Trophoblast cell (in vitro differentiated cells and primary cell): ENCODE measurements around the gene BACE2.

Source experiments
- DNase-seq, 2 donors: peaks; one replicate each; pipeline ENCODE4 v3.0.0-alpha.2; 2016
- H2AFZ ChIP-seq: 2 replicates; pipeline ENCODE4 v1.6.1; 2013; ENCODE audit warnings: low read length, moderate library complexity, mild to moderate bottlenecking; ENCODE audit not compliant: insufficient read depth, poor library complexity
- H2AK5ac ChIP-seq: 2 replicates; pipeline ENCODE4 v1.6.1; 2013; ENCODE audit warnings: mild to moderate bottlenecking, low read length
- H2BK120ac ChIP-seq: 2 replicates; pipeline ENCODE4 v1.6.1; 2013; ENCODE audit warnings: low read length, mild to moderate bottlenecking, moderate library complexity; ENCODE audit not compliant: insufficient read depth, poor library complexity
- H2BK12ac ChIP-seq: 2 replicates; pipeline ENCODE4 v1.6.1; 2013; ENCODE audit warnings: mild to moderate bottlenecking, low read length, moderate library complexity
- H2BK5ac ChIP-seq: 2 replicates; pipeline ENCODE4 v1.6.1; 2013; ENCODE audit warnings: low read length, low read depth, moderate library complexity, mild to moderate bottlenecking; ENCODE audit not compliant: poor library complexity
- H3K14ac ChIP-seq: 2 replicates; pipeline ENCODE4 v1.6.1; 2013; ENCODE audit warnings: mild to moderate bottlenecking, low read length
- H3K18ac ChIP-seq: 2 replicates; pipeline ENCODE4 v1.6.1; 2013; ENCODE audit warnings: mild to moderate bottlenecking, low read length
- H3K23ac ChIP-seq: 2 replicates; pipeline ENCODE4 v1.6.1; 2013; ENCODE audit warnings: low read length
- H3K27ac ChIP-seq: 2 replicates; pipeline ENCODE4 v1.5.1; 2013; ENCODE audit warnings: low read depth, mild to moderate bottlenecking, inconsistent platforms, low read length, moderate library complexity
- H3K27me3 ChIP-seq: 2 replicates; pipeline ENCODE4 v1.6.1; 2013; ENCODE audit warnings: inconsistent platforms, mild to moderate bottlenecking, low read length, moderate library complexity; ENCODE audit not compliant: insufficient read depth
- H3K36me3 ChIP-seq, 2 experiments: 1 replicate in 1 of 2; 2 replicates in 1 of 2; pipeline ENCODE4 v1.6.1; 2013; ENCODE audit warnings: low read length in 2 of 2, mild to moderate bottlenecking in 2 of 2, moderate library complexity in 1 of 2; ENCODE audit not compliant: insufficient read depth in 2 of 2, control insufficient read depth in 1 of 2
- H3K4ac ChIP-seq: 2 replicates; pipeline ENCODE4 v1.6.1; 2013; ENCODE audit warnings: low read depth, mild to moderate bottlenecking, low read length, moderate library complexity
- H3K4me1 ChIP-seq, 2 experiments: 1 replicate in 1 of 2; 2 replicates in 1 of 2; pipeline ENCODE4 v1.6.1; 2013; ENCODE audit warnings: low read length in 2 of 2, mild to moderate bottlenecking in 2 of 2, moderate library complexity in 1 of 2; ENCODE audit not compliant: insufficient read depth in 2 of 2, control insufficient read depth in 1 of 2
- H3K4me2 ChIP-seq: 2 replicates; pipeline ENCODE4 v1.6.1; 2013; ENCODE audit warnings: inconsistent platforms, mild to moderate bottlenecking, low read length, moderate library complexity
- H3K4me3 ChIP-seq: 2 replicates; pipeline ENCODE4 v1.5.1; 2013; ENCODE audit warnings: mild to moderate bottlenecking, low read depth, low read length, inconsistent platforms
- H3K79me1 ChIP-seq: one replicate; pipeline ENCODE4 v1.6.1; 2013; ENCODE audit warnings: low read length
- H3K79me2 ChIP-seq: 2 replicates; pipeline ENCODE4 v1.6.1; 2013; ENCODE audit warnings: low read length, mild to moderate bottlenecking; ENCODE audit not compliant: control insufficient read depth, insufficient read depth, poor library complexity
- H3K9ac ChIP-seq: 2 replicates; pipeline ENCODE4 v1.6.1; 2013; ENCODE audit warnings: mild to moderate bottlenecking, low read length
- H3K9me3 ChIP-seq: 2 replicates; pipeline ENCODE4 v1.6.1; 2013; ENCODE audit warnings: low read depth, mild to moderate bottlenecking, control low read depth, inconsistent platforms, low read length; ENCODE audit not compliant: insufficient read depth
- H4K12ac ChIP-seq: 2 replicates; pipeline ENCODE4 v1.6.1; 2013; ENCODE audit warnings: low read depth, mild to moderate bottlenecking, low read length, moderate library complexity
- H4K8ac ChIP-seq: 2 replicates; pipeline ENCODE4 v1.6.1; 2013; ENCODE audit warnings: low read depth, mild to moderate bottlenecking, low read length, moderate library complexity
- H4K91ac ChIP-seq: one replicate; pipeline ENCODE4 v1.6.1; 2013; ENCODE audit warnings: low read depth, mild to moderate bottlenecking, low read length, moderate library complexity
- WGBS: extraction: QIAGEN DNeasy Blood & Tissue Kit; methylation state at CpG from one replicate; pipeline ENCODE4 v1.1.7; 2013; ENCODE audit warnings: missing lambda C conversion rate; ENCODE audit not compliant: insufficient read length, insufficient coverage; ENCODE audit errors: extremely low coverage; 5-methylcytosine and 5-hydroxymethylcytosine counted together

Gene BACE2

DNA sequence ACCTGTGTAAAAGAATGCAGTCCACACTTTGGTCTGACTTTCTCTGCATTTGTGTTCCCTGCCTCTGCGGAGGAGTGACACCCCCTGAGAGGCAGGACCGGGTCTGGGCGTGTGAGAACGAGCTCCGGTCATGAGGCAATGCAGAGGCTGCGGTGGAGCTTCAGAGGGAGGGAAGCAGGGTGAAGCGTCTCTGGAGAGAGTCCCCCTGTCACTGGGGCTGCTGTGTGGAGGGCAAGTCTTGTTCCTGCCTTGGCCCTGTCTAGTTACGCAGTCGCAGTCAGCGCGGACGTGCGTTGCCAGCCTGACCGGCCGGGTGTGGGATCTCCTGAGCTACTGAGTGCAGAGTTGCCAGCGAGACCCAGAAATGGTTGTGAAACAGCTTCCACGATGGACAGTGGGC is 48.5 kb downstream of the BACE2 start:
- Histone ChIP-seq H2BK12ac (no peak overlapping the region), H3K36me3 (no peaks in the 10 kb centered on the region), H2BK120ac (no peak overlapping the region), H3K18ac (no peak overlapping the region), H3K4ac (no peak overlapping the region), H3K14ac (peak overlapping the region; percentile 13), H3K4me1 (peaks cover 9 to 13% of the 10 kb centered on the region in 2 experiments), H3K4me3 (no peak overlapping the region), H2AK5ac (no peak overlapping the region), H4K8ac (no peak overlapping the region), H2AFZ (no peak overlapping the region), H3K79me2 (no peaks in the 10 kb centered on the region), H4K91ac (peak overlapping the region; percentile 28), H3K23ac (no peak overlapping the region), H3K9ac (no peak overlapping the region), H3K27ac (no peak overlapping the region), H2BK5ac (no peak overlapping the region), H4K12ac (no peak overlapping the region), H3K9me3 (no peaks in the 10 kb centered on the region), H3K79me1 (peaks cover 5% of the 10 kb centered on the region), H3K27me3 (no peaks in the 10 kb centered on the region), H3K4me2 (no peak overlapping the region)
- WGBS: no CpG with 5 or more reads among the region's 17 CpGs
- peak in 1 of 2 donors; percentile 31 for DNase-seq

DNA sequence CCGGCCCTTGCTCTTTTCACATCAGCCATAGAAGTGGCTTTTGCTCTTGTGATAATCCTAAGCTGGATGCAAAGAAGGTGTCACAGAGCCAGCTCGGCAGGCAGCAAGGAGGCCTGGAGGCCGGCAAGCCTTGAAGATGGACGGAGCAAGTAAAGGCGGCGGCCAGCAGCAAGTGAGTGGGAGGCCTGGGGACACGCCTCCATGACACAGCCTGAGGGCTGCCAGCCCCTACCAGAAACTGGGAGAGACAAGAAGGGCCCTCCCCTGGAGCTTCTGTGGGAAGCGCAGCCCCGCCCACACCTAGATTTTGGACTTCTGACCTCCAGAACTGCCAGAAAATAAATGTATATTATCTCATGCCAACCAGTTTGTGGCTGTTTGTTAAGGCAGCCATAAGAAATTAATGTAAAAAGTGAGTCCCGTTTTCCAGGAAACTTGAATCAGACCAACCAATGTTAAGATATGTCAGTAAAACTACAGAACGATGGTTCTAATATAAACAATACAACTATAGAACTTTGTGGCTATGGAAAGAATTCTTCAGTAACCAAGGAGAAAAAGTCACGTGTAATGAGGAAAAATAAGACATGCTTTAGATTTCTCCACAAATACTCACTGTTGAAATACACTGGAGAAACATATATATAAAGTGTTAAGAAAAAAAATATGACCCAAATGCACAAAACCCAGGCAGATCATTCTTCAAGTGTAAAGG is 49.9 kb downstream of the BACE2 start:
- Histone ChIP-seq H3K79me2 (no peaks in the 10 kb centered on the region), H3K36me3 (no peaks in the 10 kb centered on the region), H2BK120ac (peak overlapping the region; percentile 73), H2BK5ac (no peak overlapping the region), H3K27me3 (no peaks in the 10 kb centered on the region), H2AK5ac (no peak overlapping the region), H3K27ac (no peak overlapping the region), H3K4ac (no peak overlapping the region), H3K9me3 (no peaks in the 10 kb centered on the region), H3K9ac (no peak overlapping the region), H2AFZ (no peak overlapping the region), H3K14ac (no peak overlapping the region), H3K4me1 (peaks cover 9 to 13% of the 10 kb centered on the region in 2 experiments), H4K8ac (no peak overlapping the region), H4K12ac (no peak overlapping the region), H3K4me3 (no peak overlapping the region), H3K4me2 (no peak overlapping the region), H3K23ac (no peak overlapping the region), H4K91ac (no peak overlapping the region), H3K18ac (no peak overlapping the region), H3K79me1 (peaks cover 5% of the 10 kb centered on the region), H2BK12ac (no peak overlapping the region)
- no CpG with 5 or more reads among the region's 12 CpGs for WGBS
- DNase-seq: peak; percentile 76 to 78

DNA sequence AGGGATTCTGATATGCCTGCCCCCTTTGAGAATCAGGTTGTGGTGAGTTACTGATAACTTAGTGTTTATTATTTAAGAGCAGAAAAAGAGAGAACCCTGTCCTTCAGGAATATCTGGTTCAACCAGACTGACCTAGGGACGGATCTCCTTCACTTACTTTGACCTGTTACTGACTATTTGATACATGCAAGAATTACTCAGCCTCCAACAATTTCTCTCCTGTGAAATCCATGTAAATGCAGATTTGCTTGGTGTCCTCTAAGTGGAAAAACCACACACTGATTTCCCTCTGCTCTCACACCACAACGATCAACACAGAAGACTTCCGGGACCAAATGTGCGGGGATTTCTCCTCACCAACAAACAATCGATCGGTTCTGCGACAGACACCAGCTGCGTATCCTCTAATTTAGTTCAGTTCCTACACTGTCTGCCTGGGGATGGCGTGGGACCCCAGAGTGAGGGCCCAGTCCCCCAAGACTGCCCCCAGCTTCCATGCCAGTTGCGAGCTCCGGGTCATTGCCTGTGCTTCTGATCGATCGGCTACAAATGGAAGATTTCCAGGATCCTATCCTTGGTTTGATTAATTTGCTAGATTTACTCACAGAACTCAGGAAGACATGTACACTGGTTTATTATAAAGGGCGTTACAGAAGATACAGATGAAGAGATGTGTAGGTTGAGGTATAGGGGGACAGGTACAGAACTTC is 51.7 kb downstream of the BACE2 start:
- Histone ChIP-seq H3K14ac (no peak overlapping the region), H3K27me3 (no peaks in the 10 kb centered on the region), H2BK5ac (peak overlapping the region; percentile 52), H3K4me3 (no peak overlapping the region), H3K4me2 (peak overlapping the region; percentile 36), H2BK120ac (peak overlapping the region; percentile 86), H2BK12ac (peak overlapping the region; percentile 67), H3K27ac (peak overlapping the region; percentile 71), H3K4me1 (peaks cover 9 to 13% of the 10 kb centered on the region in 2 experiments), H3K9me3 (no peaks in the 10 kb centered on the region), H3K4ac (no peak overlapping the region), H3K36me3 (no peaks in the 10 kb centered on the region), H2AK5ac (peak overlapping the region; percentile 83), H3K79me2 (no peaks in the 10 kb centered on the region), H4K91ac (peak overlapping the region; percentile 79), H3K9ac (no peak overlapping the region), H4K12ac (no peak overlapping the region), H3K23ac (no peak overlapping the region), H4K8ac (no peak overlapping the region), H3K79me1 (peaks cover 5% of the 10 kb centered on the region), H3K18ac (peak overlapping the region; percentile 62), H2AFZ (no peak overlapping the region)
- no CpG with 5 or more reads among the region's 14 CpGs for WGBS
- DNase-seq: peak; percentile 85 to 97

DNA sequence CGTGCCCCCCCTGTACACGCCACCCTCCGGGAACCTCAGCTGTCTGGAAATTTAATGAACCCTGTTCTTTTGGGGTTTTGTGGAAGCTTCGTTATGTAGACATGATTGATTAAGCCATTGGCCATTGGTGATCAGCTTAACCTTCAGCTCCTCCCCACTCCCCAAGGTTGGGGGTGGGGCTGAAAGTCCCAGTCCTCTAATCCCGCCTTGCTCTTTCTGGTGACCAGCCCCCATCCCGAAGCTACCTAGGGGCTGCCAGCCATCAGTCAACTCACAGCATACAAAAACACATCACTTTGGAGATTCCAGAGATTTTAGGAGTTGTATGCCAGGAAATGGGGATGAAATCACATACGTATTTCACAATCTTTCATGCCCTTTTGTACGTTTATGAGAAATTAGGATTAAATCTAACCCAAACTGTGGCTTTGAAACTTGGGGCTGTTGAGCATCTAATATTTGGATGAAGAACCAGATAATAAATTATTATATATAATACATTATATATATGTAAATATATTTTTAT is 52.3 kb downstream of the BACE2 start:
- no peak overlapping the region for H2BK5ac ChIP-seq
- no peaks in the 10 kb centered on the region for H3K79me2 ChIP-seq
- H3K4me2 ChIP-seq: no peak overlapping the region
- H3K79me1 ChIP-seq: peaks cover 5% of the 10 kb centered on the region
- H3K4me3 ChIP-seq: no peak overlapping the region
- no peak overlapping the region for H3K4ac ChIP-seq
- peak; percentile 22 to 49 for DNase-seq
- H3K27me3 ChIP-seq: no peaks in the 10 kb centered on the region
- no CpG with 5 or more reads among the region's 8 CpGs for whole genome bisulfite sequencing
- no peaks in the 10 kb centered on the region for H3K9me3 ChIP-seq
- H3K9ac ChIP-seq: no peak overlapping the region
- no peaks in the 10 kb centered on the region for H3K36me3 ChIP-seq
- no peak overlapping the region for H4K12ac ChIP-seq
- no peak overlapping the region for H2BK12ac ChIP-seq
- H3K4me1 ChIP-seq: peaks cover 7 to 12% of the 10 kb centered on the region in 2 experiments
- H4K91ac ChIP-seq: no peak overlapping the region
- H3K18ac ChIP-seq: no peak overlapping the region
- H3K23ac ChIP-seq: no peak overlapping the region
- H3K14ac ChIP-seq: no peak overlapping the region
- no peak overlapping the region for H2AFZ ChIP-seq
- H2BK120ac ChIP-seq: no peak overlapping the region
- no peak overlapping the region for H2AK5ac ChIP-seq
- no peak overlapping the region for H4K8ac ChIP-seq
- no peak overlapping the region for H3K27ac ChIP-seq
